CD4-positive, alpha-beta memory T cell (primary cell): ENCODE measurements around the gene NRXN2. TPM values are rescaled to one million over a fixed set of nuclear protein-coding genes. Genes with fewer than 3 reads are reported as not detected.

Experiments used
- CTCF ChIA-PET: fragments of 350-600 bp; sonication (Branson Sonifier 250); formaldehyde crosslinking; loops from one replicate; lab custom pipeline; 2021; ENCODE audit warnings: inconsistent platforms; ENCODE audit not compliant: partially characterized antibody; lab: Charles Lee
- POLR2A ChIA-PET: fragments of 350-600 bp; sonication (Branson Sonifier 250); formaldehyde crosslinking; loops from one replicate; lab custom pipeline; 2021; ENCODE audit not compliant: partially characterized antibody; lab: Charles Lee
- DNase-seq, 5 donors: peaks; one replicate each; pipeline versions ENCODE4 v3.0.0 to v3.0.0-alpha.2; 2020 to 2022; ENCODE audit warnings: mixed read lengths in 1 of 5
- H3K27ac ChIP-seq: one replicate; pipeline ENCODE4 v1.7.0; 2013; ENCODE audit warnings: low read depth, low read length
- H3K27me3 ChIP-seq: 2 replicates; pipeline ENCODE4 v1.7.0; 2013; ENCODE audit warnings: mild to moderate bottlenecking, low read length, moderate library complexity; ENCODE audit not compliant: insufficient read depth
- H3K36me3 ChIP-seq: 2 replicates; pipeline ENCODE4 v1.7.0; 2013; ENCODE audit warnings: mild to moderate bottlenecking, low read length, moderate library complexity; ENCODE audit not compliant: insufficient read depth
- H3K4me1 ChIP-seq: 2 replicates; pipeline ENCODE4 v1.7.0; 2013; ENCODE audit warnings: mild to moderate bottlenecking, low read length, moderate library complexity; ENCODE audit not compliant: insufficient read depth
- H3K4me3 ChIP-seq, 2 donors: one replicate each; pipeline ENCODE4 v1.7.0; 2013; ENCODE audit warnings: low read length in 2 of 2, mild to moderate bottlenecking in 1 of 2
- H3K9me3 ChIP-seq, 2 donors: one replicate each; pipeline ENCODE4 v1.7.0; 2013; ENCODE audit warnings: low read length in 2 of 2, control low read depth in 1 of 2; ENCODE audit not compliant: control insufficient read depth in 1 of 2
- H3K27ac Mint-ChIP-seq, 7 donors: one replicate each; pipeline ENCODE4 v1.8.0; 2020 to 2021; ENCODE audit warnings: mixed read lengths in 7 of 7, mild to moderate bottlenecking in 6 of 7, inconsistent platforms in 3 of 7, moderate library complexity in 3 of 7
- H3K27me3 Mint-ChIP-seq, 2 donors: one replicate each; pipeline ENCODE4 v1.8.0; 2020 to 2021; ENCODE audit warnings: mixed read lengths in 2 of 2
- H3K36me3 Mint-ChIP-seq, 2 donors: one replicate each; pipeline ENCODE4 v1.8.0; 2020 to 2021; ENCODE audit warnings: mixed read lengths in 2 of 2, inconsistent platforms in 1 of 2, mild to moderate bottlenecking in 1 of 2
- H3K4me1 Mint-ChIP-seq, 4 donors: one replicate each; pipeline ENCODE4 v1.8.0; 2020 to 2021; ENCODE audit warnings: mixed read lengths in 4 of 4, mild to moderate bottlenecking in 1 of 4
- H3K4me3 Mint-ChIP-seq, 8 donors: one replicate each; pipeline ENCODE4 v1.8.0; 2020 to 2021; ENCODE audit warnings: mixed read lengths in 8 of 8, mild to moderate bottlenecking in 7 of 8, moderate library complexity in 6 of 8, inconsistent platforms in 3 of 8
- H3K9me3 Mint-ChIP-seq, 8 donors: one replicate each; pipeline ENCODE4 v1.8.0; 2020 to 2021; ENCODE audit warnings: mixed read lengths in 8 of 8, mild to moderate bottlenecking in 5 of 8, inconsistent platforms in 3 of 8, moderate library complexity in 1 of 8
- intact Hi-C: fragments of 100-400 bp; cut with micrococcal nuclease; formaldehyde crosslinking; loops from one replicate; pipeline ENCODE4 v1.15.1; 2023
- polyA plus RNA-seq, 2 donors: library from polyadenylated mRNA; unstranded; fragments of 300-500 nt; fragmentation: Illumina TruSeq; gene quantifications; one replicate each; pipeline ENCODE4 v1.2.3, GENCODE V29; 2021
- total RNA-seq, 2 experiments: library from RNA; stranded (reverse); gene quantifications; one replicate each; pipeline ENCODE4 v1.2.3, GENCODE V29; 2021

Gene NRXN2
- total and polyA plus RNA-seq, 4 experiments from 2014 or later, result 0.30 TPM; not detected in 3

DNA sequence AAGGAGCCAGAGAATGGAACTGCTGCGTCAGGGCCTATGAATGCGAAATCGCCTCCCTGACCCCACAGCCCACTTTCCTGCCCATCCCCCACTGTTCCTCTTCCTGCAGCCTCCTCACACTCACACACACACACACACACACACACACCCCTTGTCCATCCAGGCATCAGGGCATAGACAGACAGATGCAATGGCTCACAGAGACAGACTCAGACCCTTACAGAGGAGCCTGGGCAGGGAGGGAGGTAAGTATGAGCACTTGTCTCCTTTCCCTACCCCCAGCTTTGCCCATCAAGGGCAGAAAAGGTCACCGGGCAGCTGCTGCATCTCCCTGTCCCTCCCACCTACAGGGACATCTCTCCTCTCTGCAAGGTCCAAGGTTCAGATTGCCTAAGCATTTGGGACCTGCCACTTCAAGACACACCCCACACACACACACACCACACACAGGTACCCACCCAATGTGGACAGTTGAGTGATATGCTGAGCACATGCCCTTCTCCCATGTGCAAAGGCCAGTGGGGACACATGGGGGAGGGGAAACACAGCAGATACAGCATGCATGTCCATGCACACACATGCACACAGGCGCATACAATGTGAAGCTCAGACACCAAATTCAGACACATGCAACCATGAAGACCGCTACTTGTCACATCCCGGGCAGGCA, 2.0 kb upstream of the NRXN2 start:
- H3K4me1 Mint-ChIP-seq, result peaks cover 11 to 30% (median 15%) of the 10 kb centered on the region in 4 donors
- H3K27me3 ChIP-seq, result peaks cover 11% of the 10 kb centered on the region
- H3K4me3 Mint-ChIP-seq, result peak overlapping the region in 4 of 8 donors; percentile 21 to 61 (median 46)
- no peak overlapping the region for H3K4me3 ChIP-seq
- peaks cover 8% of the 10 kb centered on the region for H3K4me1 ChIP-seq
- ChIA-PET CTCF (interaction anchor here (2.6 kb wide), 1 partner anchor 36 kb away, joined by 10 read pairs; no protein-coding TSS in a partner anchor), POLR2A (interaction anchor here (0.6 to 4.8 kb wide), 4 partner anchors 17 to 599 kb away, joined by 4 to 20 read pairs (median 6); partner anchors contain the start of genes RASGRP2 and SF1)
- no peak overlapping the region for H3K27ac ChIP-seq
- no peak for DNase-seq
- intact Hi-C loops, result no loop called here
- no peaks in the 10 kb centered on the region for H3K9me3 ChIP-seq
- H3K9me3 Mint-ChIP-seq, result no peaks in the 10 kb centered on the region
- peak overlapping the region; percentile 41 to 95 (median 70) for H3K27ac Mint-ChIP-seq
- H3K36me3 Mint-ChIP-seq, result peaks cover 16 to 26% of the 10 kb centered on the region in 2 donors
- peaks cover 20% of the 10 kb centered on the region for H3K36me3 ChIP-seq
- H3K27me3 Mint-ChIP-seq, result peaks cover 11 to 12% of the 10 kb centered on the region in 2 donors

- H3K4me3 Mint-ChIP-seq, result peak overlapping the region in 7 of 8 donors; percentile 25 to 75 (median 67)
- H3K4me1 ChIP-seq, result peaks cover 8% of the 10 kb centered on the region
- no peaks in the 10 kb centered on the region for H3K9me3 ChIP-seq
- no peaks in the 10 kb centered on the region for H3K9me3 Mint-ChIP-seq
- no peak overlapping the region for H3K4me3 ChIP-seq
- POLR2A ChIA-PET, result interaction anchor here (0.6 to 4.8 kb wide), 5 partner anchors 18 to 1995 kb away, joined by 3 to 20 read pairs (median 5); partner anchors contain the start of gene RASGRP2
- peak overlapping the region; percentile 82 for H3K27ac ChIP-seq
- H3K36me3 ChIP-seq, result peaks cover 12% of the 10 kb centered on the region
- DNase-seq, result no peak
- CTCF ChIA-PET, result no interaction called here
- H3K4me1 Mint-ChIP-seq, result peaks cover 11 to 30% (median 15%) of the 10 kb centered on the region in 4 donors
- peaks cover 11 to 18% of the 10 kb centered on the region in 2 donors for H3K27me3 Mint-ChIP-seq
- peak overlapping the region in 6 of 7 donors; percentile 63 to 95 (median 78) for H3K27ac Mint-ChIP-seq
- peaks cover 11% of the 10 kb centered on the region for H3K27me3 ChIP-seq
- intact Hi-C loops, result loop anchor here (1.0 kb wide), 3 partner anchors 19 to 171 kb away; no protein-coding TSS in a partner anchor
- H3K36me3 Mint-ChIP-seq, result peaks cover 12 to 22% of the 10 kb centered on the region in 2 donors
Measured at GRCh38 chr11:64723907-64724862, 1.2 kb upstream of the NRXN2 start.

- no peaks in the 10 kb centered on the region for H3K9me3 Mint-ChIP-seq
- no peak overlapping the region for H3K4me3 ChIP-seq
- intact Hi-C loops, result loop anchor here (1.0 kb wide), 3 partner anchors 21 to 169 kb away; no protein-coding TSS in a partner anchor
- POLR2A ChIA-PET, result interaction anchor here (0.6 to 1.3 kb wide), 4 partner anchors 15 to 1280 kb away, joined by 3 to 5 read pairs (median 3); no protein-coding TSS in a partner anchor
- H3K4me1 Mint-ChIP-seq, result peaks cover 11 to 30% (median 14%) of the 10 kb centered on the region in 4 donors
- H3K36me3 ChIP-seq, result peaks cover 5% of the 10 kb centered on the region
- peaks cover 11% of the 10 kb centered on the region for H3K27me3 ChIP-seq
- DNase-seq, result no peak
- no peak overlapping the region for H3K27ac ChIP-seq
- peak overlapping the region in 3 of 7 donors; percentile 24 to 32 (median 31) for H3K27ac Mint-ChIP-seq
- CTCF ChIA-PET, result interaction anchor here (1.5 kb wide), 1 partner anchor 34 kb away, joined by 4 read pairs; no protein-coding TSS in a partner anchor
- peaks cover 0 to 10% of the 10 kb centered on the region in 2 donors for H3K36me3 Mint-ChIP-seq
- peaks cover 8% of the 10 kb centered on the region for H3K4me1 ChIP-seq
- peaks cover 17 to 21% of the 10 kb centered on the region in 2 donors for H3K27me3 Mint-ChIP-seq
- H3K9me3 ChIP-seq, result no peaks in the 10 kb centered on the region
- peak overlapping the region in 7 of 8 donors; percentile 21 to 59 (median 41) for H3K4me3 Mint-ChIP-seq
Measured at GRCh38 chr11:64722141-64723065, 594 bp downstream of the NRXN2 start.

- no peak for DNase-seq
- Mint-ChIP-seq H3K4me3 (peak overlapping the region in 2 of 8 donors; percentile 13 to 35), H3K36me3 (peaks cover 0 to 4% of the 10 kb centered on the region in 2 donors), H3K27me3 (peaks cover 22 to 30% of the 10 kb centered on the region in 2 donors), H3K9me3 (no peaks in the 10 kb centered on the region), H3K27ac (peak overlapping the region in 1 of 7 donors; percentile 27), H3K4me1 (peaks cover 11 to 25% (median 14%) of the 10 kb centered on the region in 4 donors)
- Histone ChIP-seq H3K27me3 (peaks cover 16% of the 10 kb centered on the region), H3K9me3 (no peaks in the 10 kb centered on the region), H3K36me3 (peaks cover 3% of the 10 kb centered on the region), H3K27ac (no peak overlapping the region), H3K4me3 (no peak overlapping the region), H3K4me1 (peaks cover 8% of the 10 kb centered on the region)
- POLR2A ChIA-PET, result interaction anchor here (1.3 kb wide), 1 partner anchor 17 kb away, joined by 3 read pairs; no protein-coding TSS in a partner anchor
- intact Hi-C loops, result no loop called here
- CTCF ChIA-PET, result interaction anchor here (1.5 kb wide), 1 partner anchor 33 kb away, joined by 4 read pairs; no protein-coding TSS in a partner anchor
Measured at GRCh38 chr11:64721359-64721699, 1.7 kb downstream of the NRXN2 start.

DNA sequence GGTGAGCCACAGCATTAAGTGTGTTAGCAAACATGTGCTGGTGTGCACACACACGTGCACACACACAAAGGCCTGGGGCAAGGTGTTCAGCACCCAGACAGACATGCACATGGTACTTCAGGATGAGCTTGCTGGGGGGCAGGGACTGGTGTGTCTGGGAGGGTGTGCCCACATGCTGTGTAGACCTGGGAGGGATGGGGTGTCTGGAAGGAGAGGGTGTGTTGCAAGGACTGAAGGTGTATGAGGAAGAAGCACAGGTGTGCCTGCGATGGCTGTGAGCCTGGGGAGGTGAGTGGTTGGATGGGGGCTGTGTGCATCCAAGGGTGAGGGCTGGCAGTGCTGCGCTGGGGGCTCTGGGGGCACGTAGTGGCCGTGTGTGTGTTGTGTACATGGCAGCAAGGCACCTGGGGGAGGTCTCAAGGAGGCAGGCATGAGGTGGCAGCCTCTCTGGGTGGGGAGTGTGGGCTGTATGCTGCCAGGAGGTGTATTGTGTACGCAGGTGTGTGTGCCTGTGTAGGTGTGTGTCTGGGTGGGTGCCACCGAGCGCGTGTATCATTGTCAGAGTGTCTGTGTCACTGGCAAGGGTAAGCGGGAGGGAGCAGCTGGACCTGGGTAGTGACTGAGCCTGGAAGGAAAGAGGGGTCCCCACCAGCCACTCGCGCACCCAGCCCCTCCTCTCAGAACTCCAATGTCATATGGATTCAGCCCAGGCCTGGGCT, 2.2 kb downstream of the NRXN2 start:
- DNase-seq, result peak in 1 of 5 donors; percentile 23
- H3K36me3 ChIP-seq, result no peaks in the 10 kb centered on the region
- no peak overlapping the region for H3K27ac ChIP-seq
- H3K4me3 ChIP-seq, result no peak overlapping the region
- H3K27me3 ChIP-seq, result peaks cover 16% of the 10 kb centered on the region
- Mint-ChIP-seq H3K27ac (peak overlapping the region in 4 of 7 donors; percentile 27 to 68 (median 50)), H3K27me3 (peaks cover 26 to 35% of the 10 kb centered on the region in 2 donors), H3K9me3 (no peaks in the 10 kb centered on the region), H3K4me1 (peaks cover 11 to 25% (median 14%) of the 10 kb centered on the region in 4 donors), H3K36me3 (peaks cover 0 to 4% of the 10 kb centered on the region in 2 donors), H3K4me3 (peak overlapping the region in 1 of 8 donors; percentile 35)
- peaks cover 8% of the 10 kb centered on the region for H3K4me1 ChIP-seq
- intact Hi-C loops, result no loop called here
- POLR2A ChIA-PET, result no interaction called here
- CTCF ChIA-PET, result no interaction called here
- no peaks in the 10 kb centered on the region for H3K9me3 ChIP-seq

- no peaks in the 10 kb centered on the region for H3K9me3 ChIP-seq
Measured at GRCh38 chr11:64720167-64720566, 2.8 kb downstream of the NRXN2 start.

More at GRCh38 chr11:64720167-64720566, 2.8 kb downstream of the NRXN2 start:
- Mint-ChIP-seq H3K27me3 (peaks cover 29 to 41% of the 10 kb centered on the region in 2 donors), H3K4me3 (no peak overlapping the region), H3K36me3 (no peaks in the 10 kb centered on the region), H3K9me3 (no peaks in the 10 kb centered on the region), H3K27ac (peak overlapping the region in 1 of 7 donors; percentile 9), H3K4me1 (peaks cover 7 to 22% (median 12%) of the 10 kb centered on the region in 4 donors)
- peaks cover 23% of the 10 kb centered on the region for H3K27me3 ChIP-seq
- peaks cover 8% of the 10 kb centered on the region for H3K4me1 ChIP-seq
- DNase-seq, result peak in 1 of 5 donors; percentile 26
- POLR2A ChIA-PET, result no interaction called here
- CTCF ChIA-PET, result no interaction called here
- H3K4me3 ChIP-seq, result no peak overlapping the region
- H3K36me3 ChIP-seq, result no peaks in the 10 kb centered on the region
- intact Hi-C loops, result no loop called here
- no peak overlapping the region for H3K27ac ChIP-seq
